Measurements from ENCODE around the gene PTOV1. TPM values are rescaled to one million over a fixed set of nuclear protein-coding genes. Genes with fewer than 3 reads are reported as not detected.
A peak's percentile ranks its signal among the peaks of the same experiment; 100 is the strongest.

PTOV1 gene
- total and polyA plus RNA-seq, 10 of the 15 experiments (the other 5 are each of a cell fraction or from before 2014, with no cell fraction given): 3.2 to 83.5 (median 22.3) TPM

- TF ChIP-seq HDGF (IDR thresholded peaks at IDR 0.05): peak; percentile 70; the same call in 1 of the 2 replicates
- TF ChIP-seq ZNF217 (IDR thresholded peaks at IDR 0.05): no peak
- no peak for TF ChIP-seq KLF5 (IDR thresholded peaks at IDR 0.05; ENCODE audit: partially characterized antibody)
- no peak for TF ChIP-seq SUZ12 (IDR thresholded peaks at IDR 0.05; ENCODE audit: unreplicated experiment)
- peak; percentile 56 for TF ChIP-seq POLR2A (IDR thresholded peaks at IDR 0.05; ENCODE audit: low read depth, low read length)
- peak; percentile 96 for TF ChIP-seq SP1 (IDR thresholded peaks at IDR 0.05; ENCODE audit: low read depth, low read length)
- peak; percentile 90; the same call in 1 of the 2 replicates for TF ChIP-seq CHD2 (IDR thresholded peaks at IDR 0.05; ENCODE audit: borderline replicate concordance, low read depth, low read length)
- no peak for TF ChIP-seq ETV6 (conservative IDR thresholded peaks at IDR 0.05 in 1 of 2, IDR thresholded peaks at IDR 0.05 in 1 of 2; ENCODE audit: borderline replicate concordance in 1 of 2, low read depth in 1 of 2)
- TF ChIP-seq BACH1 (IDR thresholded peaks at IDR 0.05; ENCODE audit: borderline replicate concordance): peak; percentile 79; the same call in 1 of the 2 replicates
- no peak for TF ChIP-seq CBFB (IDR thresholded peaks at IDR 0.05; ENCODE audit: low read depth)
- TF ChIP-seq KAT2A (conservative IDR thresholded peaks at IDR 0.05; ENCODE audit: control insufficient read depth, low read depth, low read length): no peak
- 0 out of 2 replicates have a peak, but pooled peaks have one; percentile 38 for TF ChIP-seq SIN3A (IDR thresholded peaks at IDR 0.05; ENCODE audit: low read depth, low read length)
- no peak for TF ChIP-seq MYB (IDR thresholded peaks at IDR 0.05; ENCODE audit: borderline replicate concordance, low read depth, low read length)
- no peak for TF ChIP-seq ZSCAN29 (IDR thresholded peaks at IDR 0.05)
- peak in 1 of 2 experiments; percentile 62; a peak in 1 of 3 replicates for TF ChIP-seq EGR1 (IDR thresholded peaks at IDR 0.05; ENCODE audit: borderline replicate concordance in 1 of 2, low read depth in 2 of 2, low read length in 2 of 2)
- TF ChIP-seq ATF2 (IDR thresholded peaks at IDR 0.05; ENCODE audit: low read length): no peak
- peak; percentile 58 for TF ChIP-seq FOS (IDR thresholded peaks at IDR 0.05; ENCODE audit: borderline replicate concordance, extremely low read depth, insufficient read length)
- TF ChIP-seq NFYA (IDR thresholded peaks at IDR 0.05; ENCODE audit: borderline replicate concordance, low read depth, low read length): 0 out of 2 replicates have a peak, but pooled peaks have one; percentile 17
- TF ChIP-seq RBBP5 (conservative IDR thresholded peaks at IDR 0.05): no peak
- no peak for TF ChIP-seq CHD4 (IDR thresholded peaks at IDR 0.05)
- TF ChIP-seq KDM1A (IDR thresholded peaks at IDR 0.05; ENCODE audit: borderline replicate concordance): no peak
- TF ChIP-seq BMI1 (IDR thresholded peaks at IDR 0.05; ENCODE audit: borderline replicate concordance): no peak
- no peak for TF ChIP-seq JUND (IDR thresholded peaks at IDR 0.05; ENCODE audit: low read depth, low read length)
- peak; percentile 94 for TF ChIP-seq IKZF1 (conservative IDR thresholded peaks at IDR 0.05)
- TF ChIP-seq, protein P1, sequence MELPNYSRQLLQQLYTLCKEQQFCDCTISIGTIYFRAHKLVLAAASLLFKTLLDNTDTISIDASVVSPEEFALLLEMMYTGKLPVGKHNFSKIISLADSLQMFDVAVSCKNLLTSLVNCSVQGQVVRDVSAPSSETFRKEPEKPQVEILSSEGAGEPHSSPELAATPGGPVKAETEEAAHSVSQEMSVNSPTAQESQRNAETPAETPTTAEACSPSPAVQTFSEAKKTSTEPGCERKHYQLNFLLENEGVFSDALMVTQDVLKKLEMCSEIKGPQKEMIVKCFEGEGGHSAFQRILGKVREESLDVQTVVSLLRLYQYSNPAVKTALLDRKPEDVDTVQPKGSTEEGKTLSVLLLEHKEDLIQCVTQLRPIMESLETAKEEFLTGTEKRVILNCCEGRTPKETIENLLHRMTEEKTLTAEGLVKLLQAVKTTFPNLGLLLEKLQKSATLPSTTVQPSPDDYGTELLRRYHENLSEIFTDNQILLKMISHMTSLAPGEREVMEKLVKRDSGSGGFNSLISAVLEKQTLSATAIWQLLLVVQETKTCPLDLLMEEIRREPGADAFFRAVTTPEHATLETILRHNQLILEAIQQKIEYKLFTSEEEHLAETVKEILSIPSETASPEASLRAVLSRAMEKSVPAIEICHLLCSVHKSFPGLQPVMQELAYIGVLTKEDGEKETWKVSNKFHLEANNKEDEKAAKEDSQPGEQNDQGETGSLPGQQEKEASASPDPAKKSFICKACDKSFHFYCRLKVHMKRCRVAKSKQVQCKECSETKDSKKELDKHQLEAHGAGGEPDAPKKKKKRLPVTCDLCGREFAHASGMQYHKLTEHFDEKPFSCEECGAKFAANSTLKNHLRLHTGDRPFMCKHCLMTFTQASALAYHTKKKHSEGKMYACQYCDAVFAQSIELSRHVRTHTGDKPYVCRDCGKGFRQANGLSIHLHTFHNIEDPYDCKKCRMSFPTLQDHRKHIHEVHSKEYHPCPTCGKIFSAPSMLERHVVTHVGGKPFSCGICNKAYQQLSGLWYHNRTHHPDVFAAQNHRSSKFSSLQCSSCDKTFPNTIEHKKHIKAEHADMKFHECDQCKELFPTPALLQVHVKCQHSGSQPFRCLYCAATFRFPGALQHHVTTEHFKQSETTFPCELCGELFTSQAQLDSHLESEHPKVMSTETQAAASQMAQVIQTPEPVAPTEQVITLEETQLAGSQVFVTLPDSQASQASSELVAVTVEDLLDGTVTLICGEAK (IDR thresholded peaks at IDR 0.05; ENCODE audit: borderline replicate concordance): peak; percentile 26; the same call in 1 of the 2 replicates
- no peak for TF ChIP-seq ZNF207 (IDR thresholded peaks at IDR 0.05; ENCODE audit: borderline replicate concordance)
- no peak for TF ChIP-seq ATF7 (IDR thresholded peaks at IDR 0.05; ENCODE audit: low read depth)
- no peak for TF ChIP-seq IRF4 (IDR thresholded peaks at IDR 0.05; ENCODE audit: low read depth, low read length)
Measured at GRCh38 chr19:49869484-49870308, 18.7 kb downstream of the PTOV1 start (continued).

All from GM12878 (cell line).